T-helper 22 cell (primary cell): ENCODE results near the gene CRHR1.

ENCODE experiments used
- DNase-seq: peaks from one replicate; pipeline ENCODE4 v3.0.0-alpha.2; 2020; ENCODE audit warnings: low read depth

CRHR1 gene

DNA sequence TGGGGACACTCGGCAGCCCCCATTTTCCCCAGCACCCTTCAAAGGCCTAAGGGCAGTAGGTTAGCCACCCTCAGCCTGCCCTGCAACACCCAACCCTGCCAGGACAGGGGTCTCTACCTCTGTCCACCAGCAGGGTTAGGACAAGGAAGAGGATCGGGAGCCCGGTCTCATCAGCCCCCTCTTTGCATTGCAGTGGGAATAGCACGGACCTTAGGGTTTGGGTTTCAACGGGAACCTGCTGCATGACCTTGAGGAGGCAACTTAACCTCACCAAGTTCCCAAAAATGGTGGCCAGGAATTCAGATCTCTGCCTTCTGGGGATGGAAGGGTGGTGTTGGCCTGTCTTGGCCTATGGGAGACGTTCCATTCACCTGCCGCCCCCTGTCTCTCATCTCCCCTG is 40.4 kb downstream of the CRHR1 start:
- DNase-seq = no peak

DNA sequence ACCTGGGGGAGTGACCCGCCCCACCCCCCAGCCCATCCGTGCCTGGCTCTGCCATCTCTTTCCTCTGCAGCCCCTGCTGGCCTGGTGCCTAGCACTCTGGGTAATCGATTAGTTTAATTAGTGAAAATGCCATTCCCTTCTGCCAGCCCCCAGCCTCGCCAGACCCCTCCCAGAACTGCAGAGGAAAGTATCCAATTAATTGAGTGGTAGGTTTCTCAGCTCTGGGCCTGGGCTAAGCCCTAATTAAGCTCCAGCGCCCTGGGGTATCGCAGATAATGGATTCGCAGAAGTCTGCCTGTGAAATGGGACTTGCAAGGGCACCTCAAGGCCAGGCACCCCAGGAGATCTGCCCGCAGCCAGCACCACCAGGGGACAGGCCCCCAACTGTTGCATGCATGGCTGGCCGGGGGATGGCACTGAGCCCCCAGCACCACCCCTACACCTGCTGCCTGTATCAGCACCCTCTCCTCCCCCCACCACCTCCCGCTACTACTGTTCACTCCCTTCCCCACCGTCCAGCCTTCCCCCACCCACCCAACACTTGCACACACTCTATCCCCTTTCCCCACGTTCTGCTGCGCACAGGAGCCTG is 40.9 kb downstream of the CRHR1 start:
- DNase-seq = no peak

DNA sequence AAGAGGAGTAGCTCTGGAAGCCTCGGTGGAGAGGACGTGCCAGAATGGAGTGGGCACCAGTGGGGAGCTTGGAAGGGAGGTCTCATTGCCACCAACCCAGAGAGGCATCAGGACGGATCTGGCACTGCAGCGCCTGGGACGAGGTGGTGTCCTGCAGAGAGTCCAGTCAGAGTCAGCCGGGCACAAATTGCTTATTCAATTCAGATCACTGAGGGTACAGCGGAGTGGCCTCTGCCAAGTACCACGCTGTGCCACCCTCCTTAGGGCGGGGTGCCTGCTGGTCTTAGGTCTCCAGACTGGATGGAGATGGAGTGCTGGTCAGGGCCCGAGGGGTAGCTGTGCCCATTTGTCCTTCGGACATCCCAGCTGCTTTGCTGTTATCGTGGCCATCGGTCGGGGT is 41.7 kb downstream of the CRHR1 start:
- no peak for DNase-seq

DNA sequence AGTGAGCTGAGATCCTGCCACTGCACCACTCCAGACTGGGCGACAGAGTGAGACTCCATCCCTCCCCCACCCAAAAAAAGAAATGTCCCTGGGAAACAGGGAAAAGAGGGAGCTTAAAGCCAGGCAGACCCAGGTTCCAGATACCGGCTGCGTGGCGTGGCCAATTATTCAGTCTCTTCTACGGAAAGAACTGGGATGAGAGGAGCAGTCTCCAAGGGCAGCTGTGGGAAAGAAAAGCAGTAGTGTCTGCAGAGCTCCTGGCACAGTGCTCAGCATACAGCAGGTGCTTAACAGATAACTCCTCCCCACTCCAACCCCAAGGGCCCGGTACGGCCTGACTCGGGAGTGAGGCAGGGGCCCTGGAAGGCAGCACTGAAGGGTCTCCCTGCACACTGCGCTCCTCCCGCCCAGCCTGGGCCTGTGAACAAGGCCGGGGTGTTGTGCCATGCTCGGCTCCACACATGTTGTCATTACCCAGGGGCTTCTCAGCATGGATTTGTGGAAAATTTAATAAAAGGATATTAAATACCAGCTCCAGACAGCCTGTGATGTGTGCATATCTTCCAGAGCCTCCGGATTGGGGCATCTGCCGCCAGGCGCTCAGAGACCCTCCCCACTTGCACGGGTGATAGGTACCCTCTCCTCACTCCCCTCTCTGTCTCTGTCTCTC is 42.9 kb downstream of the CRHR1 start:
- DNase-seq = no peak

DNA sequence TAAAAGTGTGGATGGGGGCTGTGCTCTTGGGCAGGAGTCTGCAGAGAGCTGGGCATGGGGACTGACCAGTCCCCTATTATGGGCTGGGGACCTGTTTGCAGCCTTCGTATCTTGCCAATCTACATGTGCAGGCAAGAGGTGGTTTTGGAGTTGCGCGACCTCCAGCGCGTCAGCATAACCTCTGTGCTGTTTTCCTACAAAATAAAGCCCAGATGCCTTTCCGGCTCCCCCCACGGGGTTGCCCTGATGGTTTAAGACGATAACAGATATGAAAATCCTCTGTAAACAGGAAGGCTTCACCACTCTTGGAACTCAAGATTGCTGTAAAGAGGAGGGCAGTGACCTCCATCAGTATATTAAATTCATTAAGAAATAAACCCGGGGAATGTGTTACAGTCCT is 44.1 kb downstream of the CRHR1 start:
- DNase-seq = no peak

DNA sequence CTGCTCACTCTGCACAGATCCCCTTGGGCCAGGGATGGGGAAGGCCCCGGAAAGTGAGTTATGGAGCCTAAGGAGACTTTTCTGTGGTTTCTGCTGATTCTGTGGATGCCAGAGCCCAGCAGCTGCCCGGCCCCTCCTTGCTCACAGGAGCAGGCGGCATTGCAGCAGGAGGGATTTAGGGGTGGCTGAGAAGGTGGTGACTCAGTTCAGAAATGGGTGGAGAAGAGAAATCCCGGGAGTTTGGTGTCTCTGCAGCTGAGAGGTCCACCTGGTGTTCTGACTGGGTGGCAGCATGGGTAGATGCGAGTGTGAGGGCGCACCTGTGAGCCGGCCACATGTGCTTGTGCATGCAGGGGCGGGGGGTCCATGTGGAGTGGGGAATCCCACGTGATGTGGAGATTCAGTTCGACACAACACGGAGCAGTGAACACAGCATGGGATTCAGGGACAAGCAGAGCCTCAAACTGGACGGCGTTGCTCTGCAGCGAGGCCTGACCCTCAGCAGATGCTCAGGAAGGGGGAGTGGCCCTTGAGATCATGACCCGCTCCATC is 44.5 kb downstream of the CRHR1 start:
- DNase-seq = no peak

DNA sequence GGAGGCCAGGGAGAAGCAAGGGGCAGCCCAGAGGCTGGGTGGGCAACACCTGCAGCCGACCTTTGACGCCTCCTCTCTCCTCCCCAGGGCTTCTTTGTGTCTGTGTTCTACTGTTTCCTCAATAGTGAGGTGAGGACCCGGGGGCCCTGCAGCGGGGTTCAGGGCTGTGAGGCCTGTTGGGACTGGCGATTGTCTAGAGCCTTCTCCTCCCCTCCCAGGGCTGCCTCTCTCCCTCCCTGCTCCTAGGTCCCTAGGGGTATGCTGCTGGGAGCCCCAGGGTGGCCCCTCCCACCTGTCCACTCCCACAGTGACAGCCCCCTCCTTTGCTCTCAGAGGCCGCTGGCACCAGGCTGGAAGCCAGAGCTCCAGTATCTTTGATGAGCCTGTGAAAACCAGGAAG is 49.8 kb downstream of the CRHR1 start:
- no peak for DNase-seq

DNA sequence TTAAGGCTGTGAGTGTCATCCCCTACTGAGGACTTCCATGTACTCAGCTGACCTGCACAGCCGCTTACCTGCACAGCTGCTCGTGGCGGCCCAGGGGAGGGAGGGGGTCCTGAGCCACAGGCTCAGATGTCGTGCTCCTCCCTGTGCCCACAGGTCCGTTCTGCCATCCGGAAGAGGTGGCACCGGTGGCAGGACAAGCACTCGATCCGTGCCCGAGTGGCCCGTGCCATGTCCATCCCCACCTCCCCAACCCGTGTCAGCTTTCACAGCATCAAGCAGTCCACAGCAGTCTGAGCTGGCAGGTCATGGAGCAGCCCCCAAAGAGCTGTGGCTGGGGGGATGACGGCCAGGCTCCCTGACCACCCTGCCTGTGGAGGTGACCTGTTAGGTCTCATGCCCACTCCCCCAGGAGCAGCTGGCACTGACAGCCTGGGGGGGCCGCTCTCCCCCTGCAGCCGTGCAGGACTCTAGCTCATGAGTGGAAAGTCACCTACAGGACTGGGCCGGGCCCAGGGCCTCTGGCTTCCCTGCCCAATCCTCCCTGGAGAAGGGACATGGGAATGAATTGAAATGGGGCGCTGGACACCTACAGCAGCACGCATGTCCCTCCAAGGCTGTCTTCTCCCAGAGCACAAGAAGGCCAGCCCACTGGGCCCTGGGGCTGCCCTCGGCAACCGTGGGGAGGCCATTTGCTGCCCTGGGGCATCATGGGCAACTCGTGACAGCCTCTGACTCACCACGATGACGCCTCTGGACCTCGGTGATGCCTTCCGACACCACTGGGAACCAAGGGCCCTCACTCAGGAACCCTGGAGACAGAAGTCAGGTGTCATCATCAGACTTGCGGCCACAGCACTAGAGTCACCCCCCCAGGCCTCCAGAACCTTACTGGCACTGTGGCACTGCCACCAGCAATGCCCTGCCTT is 50.6 kb downstream of the CRHR1 start:
- DNase-seq = no peak

DNA sequence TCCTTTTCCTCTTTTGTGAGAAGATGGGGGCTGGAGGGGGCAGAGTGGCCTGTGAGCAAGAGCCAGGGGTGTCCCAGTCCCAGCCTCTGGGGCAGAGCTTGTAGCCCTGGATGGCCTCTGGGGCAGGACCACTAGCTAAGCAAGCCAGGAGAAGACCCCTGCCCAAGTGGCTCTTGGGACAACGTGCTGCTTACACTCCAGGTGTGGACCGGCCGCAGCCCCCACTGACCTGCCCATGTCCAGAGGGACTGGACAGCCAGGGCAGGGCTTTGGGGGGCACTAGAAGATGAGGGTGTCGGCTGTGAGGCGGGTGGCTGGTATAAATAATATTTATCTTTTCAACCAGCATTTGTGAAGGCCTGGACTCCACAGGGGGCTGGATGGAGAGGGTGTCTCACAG is 51.4 kb downstream of the CRHR1 start:
- no peak for DNase-seq

DNA sequence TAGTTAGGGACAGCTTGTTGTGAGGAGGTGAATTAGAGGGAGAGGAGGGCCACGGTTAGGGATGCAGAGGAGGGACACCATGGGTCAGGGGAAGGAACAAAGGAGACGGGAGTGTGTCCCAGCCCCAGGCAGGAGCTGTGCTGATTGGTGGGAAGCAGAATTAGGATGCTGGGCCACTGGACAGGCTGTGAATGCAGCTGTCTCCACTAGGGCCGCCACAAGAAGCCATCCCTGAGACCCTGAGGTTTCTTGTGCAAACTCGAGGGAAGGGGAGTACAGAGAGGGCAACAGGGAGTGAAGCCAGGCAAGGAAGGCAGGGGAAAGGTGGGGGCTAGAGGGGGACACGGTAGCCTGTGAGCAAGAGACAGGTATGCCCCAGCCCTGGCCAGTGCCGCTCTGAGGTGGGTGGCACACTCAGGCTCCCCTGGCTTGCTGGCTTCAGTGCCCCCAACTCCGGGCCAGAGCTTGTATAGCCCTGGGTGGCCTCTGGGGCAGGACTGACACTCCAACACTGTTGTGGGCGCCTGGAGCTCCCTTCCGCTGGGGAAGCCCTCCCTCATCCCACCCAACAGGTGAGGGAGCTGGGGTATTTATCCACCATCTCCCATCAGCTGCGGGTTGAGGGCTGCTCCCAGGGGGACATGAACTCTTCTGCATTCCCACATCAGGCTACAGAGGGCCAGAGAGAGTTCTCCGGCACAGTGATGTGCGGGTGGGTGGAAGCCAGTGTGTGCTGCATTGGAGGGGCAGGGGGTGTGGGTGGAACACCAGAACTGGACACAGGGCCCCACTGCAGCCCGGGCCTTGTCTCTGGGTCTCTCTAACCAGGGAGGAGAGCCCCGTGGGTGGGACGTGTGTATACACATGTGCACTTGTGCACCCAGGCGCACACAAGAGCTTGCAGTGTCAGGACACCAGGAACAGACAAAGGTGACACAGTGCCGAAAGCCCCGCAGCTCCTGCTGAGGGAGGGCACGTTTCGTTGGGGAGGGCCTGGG is 52.2 kb downstream of the CRHR1 start:
- DNase-seq = no peak

DNA sequence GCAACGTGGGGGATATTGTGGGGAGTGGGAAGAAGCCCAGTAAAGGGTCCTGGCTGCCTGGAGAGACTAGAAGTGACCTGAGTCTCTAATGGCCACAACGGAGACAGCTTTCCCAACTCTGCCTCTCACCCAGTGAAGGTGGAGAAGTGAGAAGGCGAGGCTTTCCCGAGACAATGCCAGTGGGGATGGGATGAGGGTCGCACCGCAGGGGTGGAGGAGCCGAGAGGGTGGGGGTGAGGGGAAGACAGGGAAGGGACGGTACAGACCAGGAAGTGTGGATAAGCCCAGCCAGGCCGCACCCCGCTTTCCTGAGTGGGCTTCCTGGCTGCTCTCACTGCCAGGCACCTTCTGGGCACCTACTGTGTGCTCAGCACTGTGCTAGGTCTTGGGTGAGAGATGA is 53.1 kb downstream of the CRHR1 start:
- DNase-seq = no peak

DNA sequence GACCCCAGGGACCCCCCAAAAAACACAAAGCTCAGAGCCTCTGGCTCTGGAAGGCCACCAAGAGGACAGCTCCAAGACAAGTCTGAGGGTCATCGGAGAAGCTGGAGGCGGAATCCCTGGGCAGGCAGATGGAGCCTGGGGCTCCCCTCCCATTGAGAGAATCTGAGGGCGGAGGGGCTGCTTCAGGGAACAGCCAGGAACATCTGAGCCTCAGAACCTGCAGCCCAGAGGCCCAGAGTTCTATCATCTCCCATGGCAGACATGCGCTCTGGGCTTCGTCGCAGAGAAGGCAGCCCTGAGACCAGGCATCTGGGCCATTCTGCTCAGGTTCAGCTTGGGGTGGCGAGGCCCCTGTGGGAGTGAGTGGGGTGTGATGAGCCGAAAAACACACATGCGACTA is 53.5 kb downstream of the CRHR1 start:
- DNase-seq = no peak

DNA sequence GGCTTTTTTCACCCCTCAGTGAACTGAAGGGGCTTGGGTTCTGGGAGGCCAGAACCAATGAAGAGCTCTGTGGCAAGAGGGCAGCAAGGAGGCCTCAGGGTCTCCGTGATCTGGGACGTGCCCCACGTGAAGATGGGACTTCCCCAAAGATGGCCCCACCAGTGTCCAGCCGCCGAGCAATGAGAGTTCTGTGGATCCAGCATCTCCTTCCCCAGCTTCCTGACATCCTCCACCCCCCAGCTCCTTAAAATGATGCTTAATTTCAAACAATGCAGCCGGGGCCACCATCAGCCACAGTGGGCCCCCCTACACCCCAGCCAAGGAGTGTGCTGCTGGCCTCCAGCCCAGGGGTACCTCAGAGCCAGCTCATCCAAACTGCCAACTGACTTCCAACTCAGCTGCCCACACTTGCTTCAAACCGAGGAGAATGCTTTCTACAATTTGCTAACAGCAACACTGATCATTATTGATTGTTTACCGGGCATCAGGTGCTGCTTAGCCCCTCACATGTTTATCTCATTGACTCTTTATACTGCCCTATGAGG is 54.7 kb downstream of the CRHR1 start:
- no peak for DNase-seq

DNA sequence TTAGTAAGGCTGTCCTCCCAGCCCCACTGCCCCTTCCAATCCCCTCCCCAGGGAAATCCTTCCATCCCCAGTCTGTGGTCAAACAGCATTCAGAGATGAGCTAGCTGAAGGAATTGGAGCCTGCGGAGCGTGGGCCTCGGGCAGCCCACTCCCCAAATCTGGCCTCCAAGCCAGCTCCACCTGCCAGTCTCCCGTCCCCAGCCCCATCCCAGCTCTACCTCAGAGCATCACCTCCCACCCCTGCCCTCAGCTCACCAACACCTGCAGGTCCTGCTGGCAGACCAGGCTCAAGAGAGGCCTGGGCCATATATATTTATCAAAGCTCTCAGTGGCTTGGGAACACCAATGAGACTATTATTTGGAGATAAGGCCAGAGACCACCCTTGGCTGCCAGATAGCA is 55.3 kb downstream of the CRHR1 start:
- DNase-seq = no peak

DNA sequence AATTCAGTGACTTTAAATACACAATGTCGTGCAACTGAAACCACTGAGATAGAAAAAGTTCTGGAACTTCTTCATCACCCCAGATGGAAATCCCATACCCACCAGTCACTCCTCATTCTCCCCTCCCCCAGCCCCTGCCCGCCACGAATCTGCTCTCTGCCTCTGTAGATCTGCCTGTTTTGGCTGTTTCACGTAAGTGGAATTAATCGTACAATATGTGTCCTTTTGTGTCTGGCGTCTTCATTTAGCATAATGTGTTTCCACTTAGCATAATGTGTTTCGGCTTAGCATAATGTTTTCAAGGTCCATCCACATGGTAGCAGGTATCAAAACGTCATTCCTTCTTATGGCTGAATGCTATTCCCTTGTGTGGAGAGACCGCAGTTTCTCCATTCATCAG is 57.1 kb downstream of the CRHR1 start:
- DNase-seq = no peak

DNA sequence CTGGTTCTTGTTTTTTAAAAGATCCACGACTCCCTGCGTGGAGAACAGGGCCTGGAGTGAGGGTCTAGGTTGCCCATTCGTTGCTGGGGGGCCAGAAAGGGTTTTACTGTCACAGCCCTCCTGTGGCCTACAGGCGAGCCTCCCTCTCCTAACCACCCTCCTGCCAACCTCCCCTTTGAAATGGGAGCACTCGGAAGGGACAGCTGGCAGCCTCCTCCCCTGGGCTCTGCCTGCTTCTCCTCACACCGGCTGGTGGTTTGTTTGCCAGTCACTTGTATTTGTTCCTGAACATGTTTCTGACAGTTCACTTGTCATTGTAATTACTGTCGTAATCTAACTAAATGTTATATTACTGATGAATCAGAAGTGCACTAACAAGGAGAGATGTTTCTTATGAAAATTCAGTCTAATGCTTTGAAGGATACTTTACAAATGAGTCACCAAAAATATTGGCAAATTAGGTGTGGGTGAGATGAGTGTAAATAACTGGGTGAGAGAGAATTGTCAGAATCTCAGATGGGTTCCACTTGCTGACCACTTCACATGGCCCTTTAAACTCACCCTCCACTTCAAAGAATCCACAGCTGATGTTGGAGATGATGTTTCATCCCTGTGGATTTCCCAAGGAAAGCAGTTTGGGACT is 57.9 kb downstream of the CRHR1 start:
- no peak for DNase-seq

DNA sequence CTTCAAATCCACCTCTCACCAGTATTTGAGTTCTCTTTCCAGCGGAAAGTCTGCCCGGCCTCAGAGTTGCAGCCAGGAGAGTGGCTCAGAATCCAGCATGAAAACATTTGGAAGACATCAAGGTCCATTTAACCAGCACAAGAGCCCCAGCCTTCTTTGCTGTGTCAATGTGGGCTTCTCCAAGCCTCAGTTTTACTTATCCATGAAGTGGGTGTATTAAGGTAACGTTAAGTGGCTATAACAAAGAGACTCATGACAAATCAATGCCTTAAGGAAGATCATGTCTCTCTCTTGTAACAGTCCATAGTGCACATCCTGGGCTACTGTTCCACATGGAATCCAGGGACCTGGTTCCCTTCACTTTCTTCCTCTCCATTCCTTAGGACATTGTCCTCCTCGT is 59.6 kb downstream of the CRHR1 start:
- DNase-seq = no peak

DNA sequence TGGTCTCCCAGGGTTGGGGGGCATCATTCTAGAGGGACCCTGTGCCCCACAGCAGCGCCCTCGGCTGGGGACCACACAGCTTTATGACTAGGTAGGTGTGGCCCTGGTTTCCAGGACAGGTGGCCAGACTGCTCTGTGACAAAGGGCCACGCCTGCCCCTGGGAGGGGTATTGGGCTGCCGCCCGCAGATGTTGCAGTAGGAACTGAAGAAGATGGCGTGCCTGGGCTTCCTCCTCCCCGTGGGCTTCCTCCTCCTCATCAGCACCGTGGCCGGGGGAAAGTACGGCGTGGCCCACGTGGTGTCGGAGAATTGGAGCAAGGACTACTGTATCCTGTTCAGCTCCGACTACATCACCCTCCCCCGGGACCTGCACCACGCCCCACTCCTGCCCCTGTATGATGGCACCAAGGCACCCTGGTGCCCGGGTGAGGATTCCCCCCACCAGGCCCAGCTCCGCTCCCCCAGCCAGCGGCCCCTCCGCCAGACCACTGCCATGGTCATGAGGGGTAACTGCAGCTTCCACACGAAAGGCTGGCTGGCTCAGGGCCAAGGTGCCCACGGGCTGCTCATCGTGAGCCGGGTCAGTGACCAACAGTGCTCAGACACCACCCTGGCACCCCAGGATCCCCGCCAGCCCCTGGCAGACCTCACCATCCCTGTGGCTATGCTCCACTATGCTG is 60.7 kb downstream of the CRHR1 start, which contains the start of gene SPPL2C:
Gene SPPL2C (plus strand): TSS at position 187 of the 681 bp plus-strand sequence. CDS start 26 bp downstream, at position 213.
- no peak for DNase-seq

DNA sequence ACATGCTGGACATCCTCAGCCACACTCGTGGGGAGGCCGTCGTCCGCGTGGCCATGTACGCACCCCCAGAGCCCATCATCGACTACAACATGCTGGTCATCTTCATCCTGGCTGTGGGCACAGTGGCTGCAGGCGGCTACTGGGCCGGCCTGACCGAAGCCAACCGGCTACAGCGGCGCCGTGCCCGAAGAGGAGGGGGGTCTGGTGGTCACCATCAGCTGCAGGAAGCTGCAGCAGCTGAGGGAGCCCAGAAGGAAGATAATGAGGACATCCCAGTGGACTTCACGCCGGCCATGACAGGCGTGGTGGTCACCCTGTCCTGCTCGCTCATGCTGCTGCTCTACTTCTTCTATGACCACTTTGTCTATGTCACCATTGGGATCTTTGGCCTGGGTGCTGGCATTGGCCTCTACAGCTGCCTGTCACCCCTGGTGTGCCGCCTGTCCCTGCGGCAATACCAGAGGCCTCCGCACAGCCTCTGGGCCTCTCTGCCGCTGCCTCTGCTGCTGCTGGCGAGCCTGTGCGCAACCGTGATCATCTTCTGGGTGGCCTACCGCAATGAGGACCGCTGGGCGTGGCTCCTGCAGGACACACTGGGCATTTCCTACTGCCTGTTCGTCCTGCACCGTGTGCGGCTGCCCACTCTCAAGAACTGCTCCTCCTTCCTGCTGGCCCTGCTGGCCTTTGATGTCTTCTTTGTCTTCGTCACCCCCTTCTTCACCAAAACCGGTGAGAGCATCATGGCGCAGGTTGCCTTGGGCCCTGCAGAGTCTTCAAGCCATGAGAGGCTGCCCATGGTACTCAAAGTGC is 61.5 kb downstream of the CRHR1 start:
- DNase-seq = no peak
